GM10266 (cell line): ENCODE results near the gene RIIAD1.

Source experiments
- DNase-seq: peaks from one replicate; pipeline ENCODE4 v3.0.0; 2012; ENCODE audit errors: extremely low spot score
- TF ChIP-seq, protein P1 (sequence below): IDR thresholded peaks from 2 replicates; pipeline ENCODE4 v1.5.1; 2012; ENCODE audit warnings: mild to moderate bottlenecking, low read depth; ENCODE audit not compliant: control insufficient read depth, insufficient read depth; ENCODE audit errors: missing control alignments

The RIIAD1 gene

DNA sequence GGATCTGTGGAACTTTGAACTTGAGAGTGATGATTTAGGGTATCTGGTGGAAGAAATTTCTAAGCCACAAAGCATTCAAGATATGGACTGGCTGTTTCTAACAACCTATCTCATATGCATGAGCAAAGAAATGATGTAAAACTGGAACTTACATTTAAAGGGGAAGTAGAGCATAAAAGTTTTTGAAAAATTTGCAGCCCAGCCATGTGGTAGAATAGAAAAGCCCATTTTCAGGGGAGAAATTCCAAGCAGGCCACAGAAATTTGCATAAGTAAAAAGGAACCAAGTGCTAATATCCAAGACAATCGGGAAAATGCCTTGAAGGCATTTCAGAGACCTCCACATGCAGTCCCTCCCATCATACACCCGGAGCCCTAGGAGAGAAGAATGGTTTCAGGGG is 15.7 kb downstream of the RIIAD1 start:
- DNase-seq = no peak
- TF ChIP-seq, protein P1, sequence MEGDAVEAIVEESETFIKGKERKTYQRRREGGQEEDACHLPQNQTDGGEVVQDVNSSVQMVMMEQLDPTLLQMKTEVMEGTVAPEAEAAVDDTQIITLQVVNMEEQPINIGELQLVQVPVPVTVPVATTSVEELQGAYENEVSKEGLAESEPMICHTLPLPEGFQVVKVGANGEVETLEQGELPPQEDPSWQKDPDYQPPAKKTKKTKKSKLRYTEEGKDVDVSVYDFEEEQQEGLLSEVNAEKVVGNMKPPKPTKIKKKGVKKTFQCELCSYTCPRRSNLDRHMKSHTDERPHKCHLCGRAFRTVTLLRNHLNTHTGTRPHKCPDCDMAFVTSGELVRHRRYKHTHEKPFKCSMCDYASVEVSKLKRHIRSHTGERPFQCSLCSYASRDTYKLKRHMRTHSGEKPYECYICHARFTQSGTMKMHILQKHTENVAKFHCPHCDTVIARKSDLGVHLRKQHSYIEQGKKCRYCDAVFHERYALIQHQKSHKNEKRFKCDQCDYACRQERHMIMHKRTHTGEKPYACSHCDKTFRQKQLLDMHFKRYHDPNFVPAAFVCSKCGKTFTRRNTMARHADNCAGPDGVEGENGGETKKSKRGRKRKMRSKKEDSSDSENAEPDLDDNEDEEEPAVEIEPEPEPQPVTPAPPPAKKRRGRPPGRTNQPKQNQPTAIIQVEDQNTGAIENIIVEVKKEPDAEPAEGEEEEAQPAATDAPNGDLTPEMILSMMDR = no peak

DNA sequence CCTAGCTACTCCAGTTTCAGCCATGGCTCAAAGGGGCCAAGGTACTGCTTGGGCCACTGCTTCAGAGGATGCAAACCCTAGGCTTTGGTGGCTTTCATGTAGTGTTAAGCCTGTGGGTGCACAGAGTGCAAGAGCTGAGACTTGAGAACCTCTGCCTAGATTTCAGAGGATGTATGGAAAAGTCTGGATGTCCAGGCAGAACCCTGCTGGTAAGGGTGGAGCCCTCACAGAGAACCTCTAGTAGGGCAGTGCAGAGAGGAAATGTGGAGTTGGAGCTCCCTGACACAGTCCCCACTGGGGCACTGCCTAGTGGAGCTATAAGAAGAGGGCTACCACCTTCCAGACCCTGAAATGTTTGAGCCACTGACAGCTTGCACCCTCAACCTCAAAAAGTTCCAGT is 16.2 kb downstream of the RIIAD1 start:
- TF ChIP-seq, protein P1 = no peak
- DNase-seq = no peak

DNA sequence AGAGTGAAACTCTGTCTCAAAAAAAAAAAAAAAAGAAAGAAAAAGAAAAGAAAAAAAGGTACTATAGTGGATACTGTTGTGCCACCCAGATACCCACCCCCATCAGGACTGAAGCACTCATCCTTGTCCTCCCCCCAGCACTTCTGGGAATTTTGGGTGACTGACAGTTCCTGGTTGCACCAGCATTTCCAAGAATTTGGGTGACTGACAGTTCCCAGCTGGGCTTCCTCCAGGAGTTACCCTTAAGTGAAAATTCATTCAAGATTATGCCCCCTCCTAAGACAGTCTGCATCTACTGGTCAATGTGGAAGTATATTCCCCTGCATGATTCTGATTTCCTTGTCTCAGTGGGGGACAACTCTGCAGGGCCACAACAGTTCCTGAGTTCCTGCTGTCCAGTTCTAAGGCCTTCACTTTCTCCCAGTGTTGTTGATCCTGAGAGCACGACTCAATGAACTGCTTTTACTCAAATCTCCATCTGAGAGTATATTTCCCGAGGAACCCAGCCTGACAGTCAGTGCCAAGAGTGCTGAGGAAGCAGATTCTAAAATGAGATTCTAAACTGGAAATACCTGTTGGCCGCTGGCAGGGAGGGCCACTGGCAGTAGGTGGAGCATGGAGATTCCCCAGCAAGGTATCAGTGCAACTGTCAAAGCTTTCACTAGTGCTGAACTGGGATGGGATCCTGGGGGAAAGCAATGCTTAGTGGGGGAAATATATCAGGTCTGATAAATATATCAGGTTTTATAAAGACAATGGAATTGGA is 18.5 kb downstream of the RIIAD1 start:
- TF ChIP-seq, protein P1 = no peak
- DNase-seq = no peak

DNA sequence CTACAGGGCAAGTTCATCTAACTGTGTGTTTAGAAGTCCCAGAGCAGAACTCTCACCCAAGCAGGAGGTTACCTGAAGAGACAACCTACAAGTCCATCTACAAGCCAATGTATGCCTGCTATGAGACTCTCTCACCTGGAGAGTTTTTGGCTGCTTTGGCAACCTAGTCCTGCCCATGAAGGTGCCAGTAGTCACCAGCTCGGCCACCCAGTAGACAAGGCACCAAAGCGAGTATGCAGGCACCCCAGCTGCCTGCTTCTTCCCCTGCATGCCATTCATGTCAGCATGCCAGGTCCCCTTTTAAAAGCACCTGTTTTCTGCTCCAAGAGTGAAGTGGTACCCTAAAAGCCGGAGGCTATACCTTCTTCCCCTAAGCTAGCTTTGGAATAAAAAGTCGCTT is 20.2 kb downstream of the RIIAD1 start:
- DNase-seq = no peak

DNA sequence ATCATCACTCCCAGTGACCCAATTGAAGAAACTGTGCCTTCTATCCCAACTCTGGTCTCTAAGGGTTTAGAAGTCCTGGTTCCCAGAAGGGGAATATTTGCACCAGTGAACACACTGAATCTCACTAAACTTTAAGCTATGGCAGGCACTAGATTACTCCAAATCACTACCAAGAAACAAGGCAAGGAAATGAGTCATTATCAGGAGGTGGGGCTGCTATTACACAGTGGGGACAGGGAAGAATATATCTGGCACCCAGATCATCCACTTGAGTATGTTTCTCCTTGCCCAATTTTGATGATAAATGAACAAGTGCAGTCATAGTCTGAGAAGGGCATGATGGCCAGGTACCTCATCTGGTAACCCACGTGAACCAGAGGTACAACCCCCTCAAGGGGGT is 35.0 kb downstream of the RIIAD1 start:
- no peak for DNase-seq
- TF ChIP-seq, protein P1 = no peak

More for the DNA sequence above, 20.2 kb downstream of the RIIAD1 start:
- TF ChIP-seq, protein P1 = no peak

DNA sequence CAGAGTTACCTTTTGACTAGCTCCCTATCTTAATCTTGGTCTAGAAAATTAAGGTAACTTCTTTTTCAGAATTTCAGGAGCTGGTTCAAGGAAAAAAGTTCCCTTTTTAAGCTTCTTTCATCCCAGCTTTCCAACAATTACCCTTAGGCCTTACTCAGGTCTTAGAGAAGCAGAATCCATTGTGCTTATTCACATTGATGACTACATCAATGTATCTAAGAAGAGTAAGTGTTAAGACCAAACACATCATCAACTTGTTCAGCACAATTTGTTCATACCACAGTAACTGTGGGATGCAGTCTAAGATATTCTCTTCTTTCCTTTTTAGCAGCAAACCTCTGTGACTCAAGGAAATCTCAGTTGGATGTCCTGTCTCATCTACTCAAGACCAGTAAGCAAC is 37.9 kb downstream of the RIIAD1 start:
- TF ChIP-seq, protein P1 = no peak
- no peak for DNase-seq

DNA sequence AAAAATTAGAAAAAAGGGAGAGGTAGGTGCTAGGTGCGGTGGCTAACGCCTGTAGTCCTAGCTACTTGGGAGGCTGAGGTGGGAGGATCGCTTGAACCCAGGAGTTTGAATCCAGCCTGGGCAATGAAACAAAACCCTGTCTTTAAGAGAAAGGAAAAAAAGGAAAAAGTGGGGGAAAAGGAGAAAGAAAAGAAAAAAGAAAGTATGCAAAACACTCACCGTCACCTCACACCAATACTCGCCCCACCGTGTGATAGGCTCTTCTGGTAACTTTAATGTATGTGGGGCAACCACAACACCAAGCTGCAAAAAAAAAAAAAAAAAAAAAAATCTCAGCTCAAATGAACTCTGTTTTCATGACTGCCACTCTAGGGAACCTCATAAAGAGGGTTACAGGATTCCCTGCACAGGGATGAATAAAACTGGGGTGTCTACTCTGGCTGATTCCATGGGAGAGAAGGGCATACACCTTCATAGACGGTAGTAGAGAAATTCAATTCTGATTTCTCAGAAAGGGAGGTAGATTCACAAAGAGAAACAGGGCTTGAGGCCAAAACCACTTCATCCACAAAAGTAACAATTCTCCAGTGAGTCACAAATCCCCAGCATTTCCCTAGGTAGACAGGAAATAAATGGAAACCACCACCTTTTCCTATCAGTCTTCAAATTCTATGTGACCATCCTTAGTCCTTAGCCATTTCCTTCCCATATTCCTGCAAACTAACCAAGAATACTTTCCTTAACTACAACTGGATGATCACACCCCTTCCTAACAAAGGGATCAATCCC is 39.5 kb downstream of the RIIAD1 start:
- TF ChIP-seq, protein P1 = no peak
- no peak for DNase-seq
